IgD-negative memory B cell (primary cell): ENCODE measurements around the gene WDR70. TPM values are rescaled to one million over a fixed set of nuclear protein-coding genes. Genes with fewer than 3 reads are reported as not detected.
"Not testable (repeated sequence)": the region's sequence is repeated elsewhere in the genome, so short reads cannot be mapped to it uniquely, and the experiment has no call there.

Source experiments
- H3K27ac Mint-ChIP-seq, 3 donors: one replicate each; pipeline ENCODE4 v1.8.0; 2020 to 2022; ENCODE audit warnings: mild to moderate bottlenecking in 3 of 3, mixed read lengths in 3 of 3, moderate library complexity in 1 of 3
- H3K27me3 Mint-ChIP-seq: one replicate; pipeline ENCODE4 v1.8.0; 2021; ENCODE audit warnings: mixed read lengths
- H3K36me3 Mint-ChIP-seq: one replicate; pipeline ENCODE4 v1.8.0; 2020; ENCODE audit warnings: mild to moderate bottlenecking, mixed read lengths
- H3K4me1 Mint-ChIP-seq, 3 donors: one replicate each; pipeline ENCODE4 v1.8.0; 2020 to 2022; ENCODE audit warnings: mixed read lengths in 3 of 3, mild to moderate bottlenecking in 1 of 3
- H3K4me3 Mint-ChIP-seq, 4 donors: one replicate each; pipeline ENCODE4 v1.8.0; 2020 to 2022; ENCODE audit warnings: mild to moderate bottlenecking in 4 of 4, mixed read lengths in 4 of 4, moderate library complexity in 3 of 4
- H3K9me3 Mint-ChIP-seq, 3 donors: one replicate each; pipeline ENCODE4 v1.8.0; 2020 to 2021; ENCODE audit warnings: mixed read lengths in 3 of 3, mild to moderate bottlenecking in 1 of 3
- polyA plus RNA-seq: library from polyadenylated mRNA; unstranded; fragments of 300-500 nt; fragmentation: Illumina TruSeq; gene quantifications from one replicate; pipeline ENCODE4 v1.2.3, GENCODE V29; 2021

WDR70 gene
- polyA plus RNA-seq, 1 donor from 2014 or later, result 21.6 TPM

- Mint-ChIP-seq H3K36me3 (peaks cover 8% of the 10 kb centered on the region), H3K27ac (no peak overlapping the region), H3K4me1 (no peaks in the 10 kb centered on the region)
Measured at GRCh38 chr5:37565062-37565670, 186.0 kb downstream of the WDR70 start.

GRCh38 chr5:37567566-37567965, 188.4 kb downstream of the WDR70 start:
- Mint-ChIP-seq H3K4me1 (peaks cover 0 to 1% (median 0%) of the 10 kb centered on the region in 3 donors), H3K27ac (no peak overlapping the region), H3K36me3 (peaks cover 14% of the 10 kb centered on the region), H3K9me3 (no peaks in the 10 kb centered on the region), H3K27me3 (no peaks in the 10 kb centered on the region), H3K4me3 (no peak overlapping the region)

More at GRCh38 chr5:37565062-37565670, 186.0 kb downstream of the WDR70 start:
- H3K27me3 Mint-ChIP-seq, result no peaks in the 10 kb centered on the region
- H3K9me3 Mint-ChIP-seq, result no peaks in the 10 kb centered on the region
- H3K4me3 Mint-ChIP-seq, result no peak overlapping the region

GRCh38 chr5:37568018-37568753, 189.1 kb downstream of the WDR70 start:
- no peak overlapping the region for H3K4me3 Mint-ChIP-seq
- H3K27me3 Mint-ChIP-seq, result no peaks in the 10 kb centered on the region
- H3K27ac Mint-ChIP-seq, result no peak overlapping the region
- H3K9me3 Mint-ChIP-seq, result no peaks in the 10 kb centered on the region
- peaks cover 18% of the 10 kb centered on the region for H3K36me3 Mint-ChIP-seq
- peaks cover 0 to 1% (median 0%) of the 10 kb centered on the region in 3 donors for H3K4me1 Mint-ChIP-seq

GRCh38 chr5:37568893-37569292, 189.8 kb downstream of the WDR70 start:
- Mint-ChIP-seq H3K27me3 (no peaks in the 10 kb centered on the region), H3K4me3 (no peak overlapping the region), H3K27ac (no peak overlapping the region), H3K9me3 (no peaks in the 10 kb centered on the region), H3K4me1 (peaks cover 0 to 1% (median 0%) of the 10 kb centered on the region in 3 donors), H3K36me3 (peaks cover 23% of the 10 kb centered on the region)

GRCh38 chr5:37569466-37569865, 190.3 kb downstream of the WDR70 start:
- H3K4me3 Mint-ChIP-seq, result no peak overlapping the region
- H3K9me3 Mint-ChIP-seq, result no peaks in the 10 kb centered on the region
- H3K27ac Mint-ChIP-seq, result no peak overlapping the region
- H3K4me1 Mint-ChIP-seq, result peaks cover 0 to 3% (median 0%) of the 10 kb centered on the region in 3 donors
- H3K36me3 Mint-ChIP-seq, result peaks cover 25% of the 10 kb centered on the region
- H3K27me3 Mint-ChIP-seq, result no peaks in the 10 kb centered on the region

GRCh38 chr5:37570597-37570996, 191.5 kb downstream of the WDR70 start:
- Mint-ChIP-seq H3K36me3 (peaks cover 25% of the 10 kb centered on the region), H3K9me3 (no peaks in the 10 kb centered on the region), H3K27ac (no peak overlapping the region), H3K27me3 (no peaks in the 10 kb centered on the region), H3K4me1 (peaks cover 0 to 4% (median 0%) of the 10 kb centered on the region in 3 donors), H3K4me3 (no peak overlapping the region)

- Mint-ChIP-seq H3K36me3 (peaks cover 27% of the 10 kb centered on the region), H3K4me3 (no peak overlapping the region), H3K27ac (no peak overlapping the region), H3K9me3 (no peaks in the 10 kb centered on the region), H3K27me3 (no peaks in the 10 kb centered on the region), H3K4me1 (peaks cover 0 to 5% (median 2%) of the 10 kb centered on the region in 3 donors)
Measured at GRCh38 chr5:37571985-37572384, 192.9 kb downstream of the WDR70 start.

- Mint-ChIP-seq H3K4me1 (peaks cover 0 to 4% (median 2%) of the 10 kb centered on the region in 3 donors), H3K27ac (no peak overlapping the region), H3K4me3 (peak overlapping the region in 1 of 4 donors; percentile 9), H3K9me3 (no peaks in the 10 kb centered on the region), H3K36me3 (peaks cover 19% of the 10 kb centered on the region), H3K27me3 (no peaks in the 10 kb centered on the region)
Measured at GRCh38 chr5:37575541-37576489, 196.7 kb downstream of the WDR70 start.

GRCh38 chr5:37576552-37576951, 197.4 kb downstream of the WDR70 start:
- H3K36me3 Mint-ChIP-seq, result peaks cover 19% of the 10 kb centered on the region
- no peak overlapping the region for H3K4me3 Mint-ChIP-seq
- H3K27me3 Mint-ChIP-seq, result no peaks in the 10 kb centered on the region
- H3K4me1 Mint-ChIP-seq, result peaks cover 0 to 4% (median 2%) of the 10 kb centered on the region in 3 donors
- H3K27ac Mint-ChIP-seq, result no peak overlapping the region
- no peaks in the 10 kb centered on the region for H3K9me3 Mint-ChIP-seq

- Mint-ChIP-seq H3K9me3 (peaks cover 0 to 1% (median 0%) of the 10 kb centered on the region in 3 donors), H3K4me3 (no peak overlapping the region), H3K4me1 (peaks cover 0 to 4% (median 2%) of the 10 kb centered on the region in 3 donors), H3K27me3 (no peaks in the 10 kb centered on the region), H3K36me3 (peaks cover 9% of the 10 kb centered on the region), H3K27ac (no peak overlapping the region)
Measured at GRCh38 chr5:37578176-37578575, 199.1 kb downstream of the WDR70 start.

- peaks cover 0 to 1% (median 0%) of the 10 kb centered on the region in 3 donors for H3K9me3 Mint-ChIP-seq
- H3K27ac Mint-ChIP-seq, result no peak overlapping the region
- peaks cover 2% of the 10 kb centered on the region for H3K36me3 Mint-ChIP-seq
- H3K4me1 Mint-ChIP-seq, result peaks cover 0 to 3% (median 2%) of the 10 kb centered on the region in 3 donors
- H3K27me3 Mint-ChIP-seq, result no peaks in the 10 kb centered on the region
- no peak overlapping the region for H3K4me3 Mint-ChIP-seq
Measured at GRCh38 chr5:37580106-37580505, 201.0 kb downstream of the WDR70 start.

- H3K4me1 Mint-ChIP-seq, result no peaks in the 10 kb centered on the region
- H3K9me3 Mint-ChIP-seq, result peaks cover 0 to 1% (median 0%) of the 10 kb centered on the region in 3 donors
- no peak overlapping the region for H3K4me3 Mint-ChIP-seq
- H3K27me3 Mint-ChIP-seq, result no peaks in the 10 kb centered on the region
- no peak overlapping the region for H3K27ac Mint-ChIP-seq
- no peaks in the 10 kb centered on the region for H3K36me3 Mint-ChIP-seq
Measured at GRCh38 chr5:37582202-37582601, 203.1 kb downstream of the WDR70 start.

- not testable (repeated sequence) for H3K4me1 Mint-ChIP-seq, H3K27ac Mint-ChIP-seq, H3K27me3 Mint-ChIP-seq, H3K9me3 Mint-ChIP-seq, H3K4me3 Mint-ChIP-seq
- peaks cover 11% of the 10 kb centered on the region for H3K36me3 Mint-ChIP-seq
Measured at GRCh38 chr5:37593292-37593691, 214.2 kb downstream of the WDR70 start.

- not testable (repeated sequence) for H3K9me3 Mint-ChIP-seq, H3K36me3 Mint-ChIP-seq, H3K4me3 Mint-ChIP-seq, H3K4me1 Mint-ChIP-seq, H3K27me3 Mint-ChIP-seq
- H3K27ac Mint-ChIP-seq, result peak overlapping the region in 1 of 3 donors; percentile 39
Measured at GRCh38 chr5:37594864-37595263, 215.7 kb downstream of the WDR70 start.

GRCh38 chr5:37598733-37599132, 219.6 kb downstream of the WDR70 start:
- Mint-ChIP-seq H3K27me3 (no peaks in the 10 kb centered on the region), H3K36me3 (peaks cover 8% of the 10 kb centered on the region), H3K27ac (no peak overlapping the region), H3K4me1 (peaks cover 0 to 3% (median 2%) of the 10 kb centered on the region in 3 donors), H3K9me3 (peaks cover 4 to 13% (median 12%) of the 10 kb centered on the region in 3 donors), H3K4me3 (no peak overlapping the region)
